SU-DHL-6 (cell line): ENCODE measurements around the gene TNS3.

ENCODE experiments used
- EZH2phosphoT487 ChIP-seq: fragments of 200-600 bp; sonication (generic), shearing (Covaris generic); conservative IDR thresholded peaks from 2 replicates; pipeline ENCODE4 v1.6.1; 2018; ENCODE audit warnings: mild to moderate bottlenecking, antibody characterized with exemption, low read length, moderate library complexity, mixed read lengths
- TF ChIP-seq, protein P1 (sequence below): fragments of 200-600 bp; sonication (generic); IDR thresholded peaks from one replicate; pipeline ENCODE4 v1.5.1; 2017; ENCODE audit warnings: antibody characterized with exemption, mild to moderate bottlenecking, low read length, moderate library complexity; ENCODE audit not compliant: insufficient read depth, poor library complexity, severe bottlenecking

DNA sequence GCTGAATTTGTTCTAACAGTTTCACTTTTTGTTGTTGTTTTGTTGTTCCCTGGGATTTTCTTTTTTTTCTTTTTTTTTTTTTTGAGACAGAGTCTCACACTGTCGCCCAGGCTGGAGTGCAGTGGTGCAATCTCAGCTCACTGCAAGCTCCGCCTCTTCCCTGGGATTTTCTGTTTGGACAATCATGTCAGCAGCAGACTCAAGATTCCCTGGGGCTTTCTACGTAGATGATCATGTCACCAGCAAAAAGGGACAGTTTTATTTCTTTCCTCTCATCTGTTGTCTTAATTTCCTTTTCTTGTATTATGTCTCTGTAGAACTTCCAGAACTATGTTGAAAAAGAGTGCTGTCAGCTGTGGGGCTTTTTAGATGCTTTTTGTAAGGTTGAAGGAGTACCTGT is 241.4 kb downstream of the TNS3 start:
- TF ChIP-seq, protein P1, sequence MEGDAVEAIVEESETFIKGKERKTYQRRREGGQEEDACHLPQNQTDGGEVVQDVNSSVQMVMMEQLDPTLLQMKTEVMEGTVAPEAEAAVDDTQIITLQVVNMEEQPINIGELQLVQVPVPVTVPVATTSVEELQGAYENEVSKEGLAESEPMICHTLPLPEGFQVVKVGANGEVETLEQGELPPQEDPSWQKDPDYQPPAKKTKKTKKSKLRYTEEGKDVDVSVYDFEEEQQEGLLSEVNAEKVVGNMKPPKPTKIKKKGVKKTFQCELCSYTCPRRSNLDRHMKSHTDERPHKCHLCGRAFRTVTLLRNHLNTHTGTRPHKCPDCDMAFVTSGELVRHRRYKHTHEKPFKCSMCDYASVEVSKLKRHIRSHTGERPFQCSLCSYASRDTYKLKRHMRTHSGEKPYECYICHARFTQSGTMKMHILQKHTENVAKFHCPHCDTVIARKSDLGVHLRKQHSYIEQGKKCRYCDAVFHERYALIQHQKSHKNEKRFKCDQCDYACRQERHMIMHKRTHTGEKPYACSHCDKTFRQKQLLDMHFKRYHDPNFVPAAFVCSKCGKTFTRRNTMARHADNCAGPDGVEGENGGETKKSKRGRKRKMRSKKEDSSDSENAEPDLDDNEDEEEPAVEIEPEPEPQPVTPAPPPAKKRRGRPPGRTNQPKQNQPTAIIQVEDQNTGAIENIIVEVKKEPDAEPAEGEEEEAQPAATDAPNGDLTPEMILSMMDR, result no peak
- TF ChIP-seq EZH2phosphoT487, result no peak
